ENCODE results near the gene SGCD.
A peak's percentile ranks its signal among the peaks of the same experiment; 100 is the strongest.

Gene SGCD

DNA sequence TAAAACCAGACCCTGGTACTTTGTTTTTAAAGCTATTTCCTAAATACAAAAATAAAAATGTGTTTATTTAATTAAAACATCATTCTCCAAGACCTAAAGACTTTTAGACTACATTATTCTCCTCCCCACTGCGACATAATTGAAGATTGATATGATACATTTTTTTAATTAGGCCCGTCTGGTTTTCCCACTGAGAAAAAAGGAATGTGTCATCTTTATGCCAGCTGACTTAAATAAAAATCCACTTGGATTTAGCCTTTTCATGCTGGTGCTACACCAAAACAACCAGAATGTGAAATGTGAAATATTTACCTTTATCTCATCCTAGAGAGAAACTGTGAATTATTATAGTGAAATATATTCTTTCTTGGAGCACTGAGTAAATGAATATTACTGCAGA is 367.6 kb downstream of the SGCD start:
- no peak for DNase-seq (ENCODE audit: low spot score)

- no peak for DNase-seq (ENCODE audit: low spot score)
Measured at GRCh38 chr5:156695774-156696173, 368.8 kb downstream of the SGCD start.

GRCh38 chr5:156698323-156698722 is 371.4 kb downstream of the SGCD start:
- DNase-seq (ENCODE audit: low spot score): no peak

- DNase-seq (ENCODE audit: low spot score): no peak
Measured at GRCh38 chr5:156699147-156699546, 372.2 kb downstream of the SGCD start.

DNA sequence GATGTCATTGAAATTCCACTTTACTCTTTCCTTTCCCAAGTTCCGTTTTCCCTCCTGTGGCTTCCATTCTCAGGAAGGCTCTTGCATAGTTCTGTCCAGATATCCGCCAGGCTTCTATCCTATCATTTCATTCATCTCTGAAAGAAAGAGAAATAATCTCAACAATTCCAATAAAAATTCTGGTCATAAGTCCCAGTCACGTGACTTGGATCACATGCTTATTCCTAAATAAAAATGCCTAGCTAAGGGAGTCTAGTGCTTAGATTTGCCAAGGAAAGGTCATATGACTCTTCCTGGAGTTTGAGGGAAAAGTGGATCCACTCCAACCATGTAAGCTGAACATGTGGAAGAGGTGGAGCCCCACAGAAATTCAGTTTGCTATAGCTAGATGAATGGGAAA is 377.2 kb downstream of the SGCD start:
- no peak for DNase-seq (ENCODE audit: low spot score)

GRCh38 chr5:156706631-156707030 is 379.7 kb downstream of the SGCD start:
- DNase-seq (ENCODE audit: low spot score): no peak

GRCh38 chr5:156707750-156708149 is 380.8 kb downstream of the SGCD start:
- DNase-seq (ENCODE audit: low spot score): no peak

DNA sequence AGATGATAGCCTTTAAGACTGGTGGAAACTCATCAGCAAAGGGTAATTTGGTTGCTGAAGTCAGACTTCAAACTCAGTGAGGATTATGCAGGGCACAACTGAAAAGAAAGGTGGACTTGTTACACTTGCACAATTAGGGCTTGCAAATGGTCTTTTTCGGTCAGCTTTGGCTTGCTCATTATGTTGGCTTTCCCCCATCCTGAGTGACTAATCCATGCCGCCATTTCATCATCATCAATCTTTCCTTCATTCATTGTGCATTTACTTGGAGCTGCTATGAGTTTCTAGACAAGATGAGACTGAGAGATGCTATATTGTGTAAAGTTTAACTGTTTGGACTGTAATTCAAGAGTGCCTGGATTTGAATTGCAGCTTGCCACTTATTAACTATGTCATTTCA is 388.3 kb downstream of the SGCD start:
- peak; percentile 28 for DNase-seq (ENCODE audit: low spot score)

GRCh38 chr5:156716591-156717380 is 389.8 kb downstream of the SGCD start:
- no peak for DNase-seq (ENCODE audit: low spot score)

DNA sequence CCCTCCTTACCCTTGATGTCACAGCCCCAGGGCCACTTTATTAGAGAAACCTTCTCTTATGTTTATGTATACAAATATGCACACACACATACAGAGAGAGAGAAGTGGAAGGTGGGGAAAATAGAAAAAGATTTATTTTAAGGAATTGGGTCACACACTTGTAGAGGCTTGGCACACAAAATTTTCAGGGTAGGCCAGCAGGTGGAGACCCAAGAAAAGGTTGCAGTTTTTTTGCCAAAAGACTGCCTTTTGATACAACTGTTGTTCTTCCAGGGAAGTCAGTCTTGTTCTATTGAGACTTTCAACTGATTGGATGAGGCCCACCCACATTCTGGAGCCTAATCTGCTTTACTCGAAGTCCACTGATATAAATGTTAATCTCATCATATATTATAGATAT is 392.0 kb downstream of the SGCD start:
- no peak for DNase-seq (ENCODE audit: low spot score)

DNA sequence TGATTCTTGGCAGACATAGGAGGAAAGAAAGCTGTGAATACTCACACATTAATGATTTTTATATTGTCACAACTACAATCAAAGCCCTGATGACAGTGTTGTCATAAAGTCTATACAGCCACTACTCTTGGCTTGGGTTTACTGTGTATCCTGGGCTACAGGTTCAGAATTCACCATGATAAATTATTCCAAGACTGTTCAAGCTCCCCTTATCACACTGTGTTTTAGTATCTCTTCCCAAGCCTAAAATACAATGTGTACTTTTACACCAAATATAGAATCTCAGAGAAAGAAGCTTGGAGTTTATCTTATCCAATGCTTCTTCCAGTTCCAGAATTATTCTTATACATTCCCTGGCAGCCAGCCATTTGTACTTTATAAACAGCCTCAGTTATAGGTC is 395.4 kb downstream of the SGCD start:
- DNase-seq (ENCODE audit: low spot score): no peak

- DNase-seq (ENCODE audit: low spot score): no peak
Measured at GRCh38 chr5:156735477-156735876, 408.5 kb downstream of the SGCD start.

DNA sequence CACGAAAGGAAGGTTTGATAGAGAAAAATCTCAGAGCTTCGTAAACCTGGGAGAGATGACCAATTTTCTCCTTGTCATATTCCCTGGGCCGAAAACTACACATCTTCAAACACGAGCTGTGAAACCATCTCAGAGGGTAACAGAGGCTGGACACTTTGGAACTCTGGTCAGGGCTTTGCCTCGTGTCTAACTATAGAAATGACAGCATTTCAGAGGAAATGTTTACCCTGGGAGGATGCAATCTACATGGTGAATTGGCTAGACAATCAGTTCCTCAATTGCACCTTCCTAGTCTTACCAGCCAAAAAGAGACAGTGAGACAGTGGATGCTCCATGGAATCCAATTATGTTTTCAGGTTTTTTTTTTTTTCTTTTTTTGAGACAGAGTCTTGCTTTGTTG is 414.6 kb downstream of the SGCD start:
- DNase-seq (ENCODE audit: low spot score): no peak

- no peak for DNase-seq (ENCODE audit: low spot score)
Measured at GRCh38 chr5:156753846-156754245, 426.9 kb downstream of the SGCD start.

DNA sequence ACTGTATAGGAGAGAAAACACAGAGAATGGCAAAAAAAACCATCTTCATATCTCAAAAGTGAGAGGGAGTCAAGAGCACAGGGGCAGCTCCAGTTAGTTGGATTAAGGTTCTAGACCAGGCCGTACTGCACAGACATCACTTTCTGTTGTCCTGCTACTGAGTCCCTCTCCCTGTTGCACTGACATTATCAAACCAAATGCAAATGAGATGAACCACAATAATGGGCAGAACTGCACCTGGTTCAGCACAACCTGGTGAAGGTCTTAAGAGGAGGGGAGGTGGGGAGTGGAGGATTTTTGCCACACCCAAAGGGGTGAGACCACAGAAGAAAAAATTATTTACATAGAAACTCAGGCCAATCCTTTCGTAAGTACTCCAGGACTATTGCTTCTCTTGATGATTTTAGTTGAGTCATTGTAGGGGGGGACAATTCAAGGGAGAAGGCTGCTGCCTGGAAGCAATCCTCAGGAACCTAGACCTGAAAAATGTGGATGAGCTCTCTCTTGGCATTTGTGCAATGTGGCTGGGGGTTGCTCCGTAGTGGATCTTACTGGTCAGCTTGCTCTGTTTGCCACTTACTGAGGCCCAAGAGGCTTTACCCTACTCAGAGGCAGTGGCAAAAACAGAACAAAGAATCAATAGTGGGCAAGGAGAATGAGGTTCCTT is 428.6 kb downstream of the SGCD start:
- no peak for DNase-seq (ENCODE audit: low spot score)

DNA sequence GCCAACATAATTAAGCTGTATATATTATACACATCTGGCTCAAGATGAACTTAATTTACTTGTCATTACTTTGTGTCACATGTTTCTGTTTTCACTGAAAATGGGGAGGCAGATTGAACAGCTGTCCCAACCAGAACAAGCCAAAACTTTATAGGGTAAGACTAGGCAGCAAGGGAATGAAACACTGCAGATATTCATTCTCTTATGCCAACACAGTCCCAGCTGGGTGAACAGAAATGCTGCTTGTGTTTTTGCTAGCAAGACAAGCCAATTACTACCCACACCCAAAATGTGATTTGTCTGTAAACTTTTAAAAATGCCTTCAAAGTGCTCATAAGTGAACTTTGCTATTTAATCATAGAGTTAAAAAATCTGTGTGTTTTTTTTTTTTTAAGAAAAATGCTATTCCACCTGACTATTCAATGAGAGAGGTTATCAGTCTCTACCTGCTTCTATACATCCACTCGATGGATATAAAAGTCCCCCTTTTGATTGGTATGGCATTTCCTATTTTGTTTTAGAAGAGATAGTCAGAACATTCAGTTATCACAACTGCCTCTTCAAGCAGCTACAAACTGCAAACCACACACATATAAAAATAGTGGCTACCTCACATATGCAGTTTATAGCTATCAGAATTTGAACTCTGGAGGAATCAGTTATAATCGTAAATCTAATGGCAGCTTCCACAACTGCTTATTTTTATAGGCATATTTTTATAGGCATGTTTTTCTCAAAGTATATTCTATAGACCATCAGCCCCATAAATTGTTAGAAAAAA is 431.2 kb downstream of the SGCD start:
- DNase-seq (ENCODE audit: low spot score): no peak

- no peak for DNase-seq (ENCODE audit: low spot score)
Measured at GRCh38 chr5:156759156-156759555, 432.2 kb downstream of the SGCD start.

DNA sequence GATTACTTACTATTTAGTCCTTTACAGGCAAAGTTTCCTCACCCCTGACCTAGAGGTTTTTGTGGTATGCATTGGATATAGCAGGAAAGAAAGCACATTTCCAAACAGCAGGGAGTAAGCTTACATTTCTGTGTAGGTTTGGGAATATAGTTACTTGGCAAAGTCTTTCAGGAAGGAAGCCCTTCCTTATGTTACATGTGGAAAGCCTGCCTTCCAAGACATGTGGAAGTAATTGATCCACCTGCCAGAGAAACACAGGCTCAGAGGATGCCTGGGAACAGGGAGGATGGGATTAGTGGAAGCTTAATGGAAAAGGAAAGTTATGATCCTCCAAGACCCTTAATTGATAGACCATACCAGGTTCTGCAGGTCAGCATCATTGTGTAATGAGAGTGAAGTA is 435.8 kb downstream of the SGCD start:
- DNase-seq (ENCODE audit: low spot score): no peak

- no peak for DNase-seq (ENCODE audit: low spot score)
Measured at GRCh38 chr5:156764176-156764971, 437.4 kb downstream of the SGCD start.

- DNase-seq (ENCODE audit: low spot score): no peak
Measured at GRCh38 chr5:156774273-156774672, 447.3 kb downstream of the SGCD start.

- no peak for DNase-seq (ENCODE audit: low spot score)
Measured at GRCh38 chr5:156778139-156778706, 451.3 kb downstream of the SGCD start.

DNA sequence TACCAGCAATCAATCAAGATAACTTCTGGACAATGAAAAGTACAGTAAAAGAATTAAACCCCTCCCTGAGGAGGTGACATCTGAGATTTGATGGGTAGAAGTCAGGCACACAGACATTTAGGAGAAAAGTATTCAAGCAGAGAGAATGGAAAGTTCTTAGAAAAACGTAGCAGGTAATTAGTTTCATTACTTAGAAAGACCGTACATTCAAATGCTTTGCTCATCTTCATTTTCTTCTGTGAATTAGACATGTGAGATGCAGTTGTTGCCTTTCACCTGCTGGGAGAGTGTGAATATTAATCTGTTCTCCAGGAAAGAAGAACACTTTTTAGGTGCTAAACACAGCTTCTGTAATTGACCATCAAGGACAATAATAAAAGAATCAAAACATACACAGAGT is 451.8 kb downstream of the SGCD start:
- no peak for DNase-seq (ENCODE audit: low spot score)
